A549 (cell line): ENCODE results near the gene ATP10D. TPM values are rescaled to one million over a fixed set of nuclear protein-coding genes. Genes with fewer than 3 reads are reported as not detected.

Source experiments
- ATAC-seq, 2 experiments: fragments of 200-7000 bp in 1 of 2; fragments of >200 bp in 1 of 2; cut with Nextera tagmentation in 1 of 2; cut with Tn5 transposase in 1 of 2; 3 replicates each; pipeline versions ENCODE4 v1.8.0 to v1.9.1; 2018 to 2020; ENCODE audit warnings: mild to moderate bottlenecking in 1 of 2, moderate library complexity in 1 of 2
- CTCF ChIA-PET: fragments of 300-600 bp; sonication (Branson Sonifier 250); formaldehyde crosslinking; extraction: SDS; loops from one replicate; lab custom pipeline; 2021; ENCODE audit warnings: antibody characterized with exemption, inconsistent platforms; lab: Yijun Ruan, JAX
- POLR2A ChIA-PET: fragments of 350-600 bp; formaldehyde crosslinking; extraction: SDS; loops from one replicate; lab custom pipeline; 2021; ENCODE audit warnings: antibody characterized with exemption, inconsistent platforms; lab: Yijun Ruan, JAX
- DNase-seq, 2 experiments: peaks; one replicate each; pipeline versions ENCODE4 v3.0.0 to v3.0.0-alpha.2; 2011 to 2016; ENCODE audit warnings: low read depth in 1 of 2, low spot score in 1 of 2
- FAIRE-seq: peaks from 2 replicates; lab custom pipeline; 2011; peaks lifted over from hg19 to GRCh38; lab: Jason Lieb, UNC
- H3K27ac ChIP-seq, 2 experiments: fragments of >200 bp; sonication (Bioruptor Twin); formaldehyde crosslinking; 3 replicates each; pipeline ENCODE4 v1.5.1; 2016 to 2017
- H3K4me1 ChIP-seq: fragments of >200 bp; sonication (Bioruptor Twin); formaldehyde crosslinking; 3 replicates; pipeline ENCODE4 v1.6.1; 2016
- H3K4me2 ChIP-seq: fragments of >200 bp; sonication (Bioruptor Twin); formaldehyde crosslinking; 3 replicates; pipeline ENCODE4 v1.6.1; 2016
- H3K4me3 ChIP-seq: fragments of >200 bp; sonication (Bioruptor Twin); formaldehyde crosslinking; 3 replicates; pipeline ENCODE4 v1.5.1; 2016
- H3K9me3 ChIP-seq: fragments of >200 bp; sonication (Bioruptor Twin); formaldehyde crosslinking; 3 replicates; pipeline ENCODE4 v1.6.1; 2016
- ATOH8 ChIP-seq: fragments of 250-450 bp; sonication (Bioruptor Pico); IDR thresholded peaks from 2 replicates; pipeline ENCODE4 v1.5.0; 2020; ENCODE audit warnings: low read depth, mild to moderate bottlenecking, moderate library complexity
- BCL3 ChIP-seq: fragments of >200 bp; sonication (Bioruptor Twin); formaldehyde crosslinking; IDR thresholded peaks from 3 replicates; pipeline ENCODE4 v1.6.1; 2016
- CBX2 ChIP-seq: fragments of 200-600 bp; sonication (generic); IDR thresholded peaks from 2 replicates; pipeline ENCODE4 v1.6.1; 2016; ENCODE audit warnings: low read depth, mild to moderate bottlenecking, borderline replicate concordance
- CTCF ChIP-seq: fragments of >200 bp; sonication (Bioruptor Twin); formaldehyde crosslinking; IDR thresholded peaks from 3 replicates; pipeline ENCODE4 v1.5.1; 2016
- E2F6 ChIP-seq: IDR thresholded peaks from 2 replicates; pipeline ENCODE4 v1.6.1; 2012; ENCODE audit warnings: low read depth, borderline replicate concordance
- FOSL2 ChIP-seq, 2 experiments: fragments of 450-650 bp in 1 of 2; fragments of >200 bp in 1 of 2; sonication (Bioruptor Twin) in 1 of 2; formaldehyde crosslinking; IDR thresholded peaks; 2 replicates each; pipeline versions ENCODE4 v1.5.0 to v1.6.1; 2016 to 2020; ENCODE audit warnings: mild to moderate bottlenecking in 1 of 2, moderate library complexity in 1 of 2
- HEYL ChIP-seq: fragments of 250-450 bp; sonication (Bioruptor Pico); IDR thresholded peaks from 2 replicates; pipeline ENCODE4 v1.8.0; 2021; ENCODE audit warnings: mild to moderate bottlenecking, moderate library complexity
- HMGXB4 ChIP-seq: fragments of 250-450 bp; sonication (Bioruptor Pico); IDR thresholded peaks from 2 replicates; pipeline ENCODE4 v1.5.0; 2021; ENCODE audit warnings: mild to moderate bottlenecking, moderate library complexity, borderline replicate concordance
- HOXA7 ChIP-seq: fragments of 250-450 bp; sonication (Bioruptor Pico); IDR thresholded peaks from 2 replicates; pipeline ENCODE4 v1.5.0; 2020; ENCODE audit warnings: mild to moderate bottlenecking, moderate library complexity
- JUN ChIP-seq, 2 experiments: fragments of >200 bp; sonication (Bioruptor Twin); formaldehyde crosslinking; IDR thresholded peaks; 2 replicates in 1 of 2; 3 replicates in 1 of 2; pipeline ENCODE4 v1.6.1; 2016 to 2017
- KDM1A ChIP-seq: fragments of 200-600 bp; sonication (generic); IDR thresholded peaks from 2 replicates; pipeline ENCODE4 v1.6.1; 2016; ENCODE audit warnings: low read depth, mild to moderate bottlenecking
- KDM5A ChIP-seq: fragments of 200-600 bp; sonication (generic); IDR thresholded peaks from 2 replicates; pipeline ENCODE4 v1.6.1; 2016; ENCODE audit warnings: antibody characterized with exemption, mild to moderate bottlenecking
- MAFK ChIP-seq: fragments of 450-650 bp; IDR thresholded peaks from 2 replicates; pipeline ENCODE4 v1.6.1; 2014; ENCODE audit not compliant: partially characterized antibody
- MAX ChIP-seq: IDR thresholded peaks from 2 replicates; pipeline ENCODE4 v1.6.1; 2012
- MYC ChIP-seq: IDR thresholded peaks from 2 replicates; pipeline ENCODE4 v1.6.1; 2012; ENCODE audit warnings: mild to moderate bottlenecking, inconsistent platforms, low read length, improper control_type of control experiment, borderline replicate concordance
- NFE2L2 ChIP-seq: fragments of 150-350 bp; conservative IDR thresholded peaks from 2 replicates; pipeline ENCODE4 v1.6.1; 2014; ENCODE audit warnings: low read length
- NPAS2 ChIP-seq: fragments of 250-450 bp; sonication (Bioruptor Pico); IDR thresholded peaks from 2 replicates; pipeline ENCODE4 v1.8.0; 2022; ENCODE audit warnings: mild to moderate bottlenecking, moderate library complexity, borderline replicate concordance
- PBX3 ChIP-seq: IDR thresholded peaks from 2 replicates; pipeline ENCODE4 v1.6.1; 2012
- PHF8 ChIP-seq: fragments of 200-600 bp; sonication (generic); IDR thresholded peaks from 2 replicates; pipeline ENCODE4 v1.6.1; 2016; ENCODE audit warnings: low read depth, mild to moderate bottlenecking, antibody characterized with exemption, moderate library complexity, borderline replicate concordance
- POLR2A ChIP-seq: IDR thresholded peaks from 2 replicates; pipeline ENCODE4 v1.6.1; 2012; ENCODE audit warnings: mild to moderate bottlenecking, low read length
- POLR2AphosphoS2 ChIP-seq: conservative IDR thresholded peaks from 2 replicates; pipeline ENCODE4 v1.6.1; 2012; ENCODE audit warnings: low read length, improper control_type of control experiment, inconsistent platforms
- RARB ChIP-seq: fragments of 250-450 bp; sonication (Bioruptor Pico); IDR thresholded peaks from 2 replicates; pipeline ENCODE4 v1.8.0; 2021; ENCODE audit warnings: mild to moderate bottlenecking, moderate library complexity
- RFX5 ChIP-seq: fragments of 450-650 bp; IDR thresholded peaks from 2 replicates; pipeline ENCODE4 v1.7.1; 2014; ENCODE audit warnings: antibody characterized with exemption, mild to moderate bottlenecking, moderate library complexity
- SREBF2 ChIP-seq: fragments of 450-650 bp; IDR thresholded peaks from 2 replicates; pipeline ENCODE4 v1.6.1; 2014; ENCODE audit warnings: mild to moderate bottlenecking, moderate library complexity
- TP53 ChIP-seq: fragments of 250-450 bp; sonication (Bioruptor Pico); IDR thresholded peaks from 2 replicates; pipeline ENCODE4 v1.5.0; 2021; ENCODE audit warnings: mild to moderate bottlenecking, moderate library complexity
- USF2 ChIP-seq: fragments of 450-650 bp; IDR thresholded peaks from 2 replicates; pipeline ENCODE4 v1.6.1; 2014; ENCODE audit warnings: antibody characterized with exemption
- ZC3H11A ChIP-seq: fragments of 450-650 bp; IDR thresholded peaks from 2 replicates; pipeline ENCODE4 v1.6.1; 2014; ENCODE audit warnings: antibody characterized with exemption, mild to moderate bottlenecking
- ZNF302 ChIP-seq: fragments of 250-450 bp; sonication (Bioruptor Pico); IDR thresholded peaks from 2 replicates; pipeline ENCODE4 v1.9.0; 2021; ENCODE audit warnings: inconsistent platforms, mild to moderate bottlenecking, moderate library complexity
- ZSCAN20 ChIP-seq: fragments of 250-450 bp; sonication (Bioruptor Pico); IDR thresholded peaks from 2 replicates; pipeline ENCODE4 v1.8.0; 2022; ENCODE audit warnings: mild to moderate bottlenecking, moderate library complexity
- WGBS: methylation state at CpG from one replicate; pipeline ENCODE4 v1.1.6; 2017; ENCODE audit errors: missing lambda C conversion rate; 5-methylcytosine and 5-hydroxymethylcytosine counted together
- polyA plus RNA-seq, 4 experiments: library from polyadenylated mRNA; depleted of rRNA in 3 of 4; stranded (reverse); fragments of >200 nt; fragmentation: RNase III in 1 of 4; extraction: RNeasy Plus Mini Kit Qiagen cat#74134 plus additional on column Dnase treatment in 1 of 4; gene quantifications; 2 replicates in 3 of 4; 3 replicates in 1 of 4; pipeline ENCODE4 v1.2.3, GENCODE V29; 2011 to 2017

ATP10D gene
- polyA plus RNA-seq, 2 of the 4 experiments (the other 2 are of a cell fraction), result 2.7 to 6.8 TPM

GRCh38 chr4:47463235-47463956, 21.7 kb upstream of the ATP10D start, which contains the start of gene COMMD8:
Gene COMMD8, minus strand, starts transcription at chr4:47463702. Its CDS starts 51 bp downstream, at chr4:47463651.
- no peak for FAIRE-seq
- POLR2A ChIA-PET, result interaction anchor here (0.6 to 1.5 kb wide), 3 partner anchors 10 to 25 kb away, joined by 3 to 18 read pairs (median 3); partner anchors contain the start of gene ATP10D
- no peak for TF ChIP-seq TP53 (CRISPR knock-in tag)
- no peak for TF ChIP-seq SREBF2
- peak in 1 of 2 experiments; percentile 60; a peak in 3 of 5 replicates for TF ChIP-seq JUN (IDR thresholded peaks at IDR 0.05)
- TF ChIP-seq NFE2L2, result no peak
- TF ChIP-seq POLR2AphosphoS2, result no peak
- TF ChIP-seq PHF8, result peak; percentile 53; the same call in 1 of the 2 replicates
- no peak for TF ChIP-seq RFX5
- TF ChIP-seq ZSCAN20 (CRISPR knock-in tag), result no peak
- no peak for TF ChIP-seq HMGXB4 (CRISPR knock-in tag)
- no peak for TF ChIP-seq HEYL (CRISPR knock-in tag)
- no peak for TF ChIP-seq ZC3H11A
- no peak for TF ChIP-seq HOXA7
- no peak for TF ChIP-seq ZNF302 (CRISPR knock-in tag)
- TF ChIP-seq NPAS2 (CRISPR knock-in tag), result peak; percentile 97
- TF ChIP-seq KDM1A, result no peak
- TF ChIP-seq PBX3, result no peak
- 0 out of 2 replicates have a peak, but pooled peaks have one; percentile 44 for TF ChIP-seq E2F6
- peak; percentile 99 for TF ChIP-seq USF2
- no peak for TF ChIP-seq MYC
- peak; percentile 56; the same call in 1 of the 3 replicates for TF ChIP-seq BCL3
- no peak for TF ChIP-seq RARB (CRISPR knock-in tag)
- no peak for TF ChIP-seq MAFK
- peak; percentile 76 for TF ChIP-seq MAX
- no peak for TF ChIP-seq CTCF
- TF ChIP-seq POLR2A, result peak; percentile 71
- no peak for TF ChIP-seq FOSL2 (IDR thresholded peaks at IDR 0.05)
- no peak for TF ChIP-seq FOSL2 (CRISPR knock-in tag; IDR thresholded peaks at IDR 0.05)
- no peak; the same call in 1 of the 2 replicates for TF ChIP-seq KDM5A
- TF ChIP-seq ATOH8 (CRISPR knock-in tag), result no peak
- no peak for TF ChIP-seq CBX2

More at GRCh38 chr4:47463235-47463956, 21.7 kb upstream of the ATP10D start, which contains the start of gene COMMD8:
- Histone ChIP-seq H3K4me2 (peak within 1 kb of the TSS; percentile 63), H3K27ac (peak within 1 kb of the TSS; percentile 94 to 97), H3K4me3 (peak within 1 kb of the TSS; percentile 64), H3K9me3 (no peaks in the 10 kb centered on the region), H3K4me1 (no peaks in the 10 kb centered on the region)
- 3% methylated on average over 18 of the region's 51 CpGs for WGBS
- ATAC-seq, result peak; percentile 97 to 98
- CTCF ChIA-PET, result interaction anchor here (0.8 to 1.4 kb wide), 6 partner anchors 20 to 453 kb away, joined by 3 to 6 read pairs (median 4); partner anchors contain the start of gene ATP10D
- DNase-seq, result peak; percentile 77 to 92
